Measurements from ENCODE around the gene NASP.

DNA sequence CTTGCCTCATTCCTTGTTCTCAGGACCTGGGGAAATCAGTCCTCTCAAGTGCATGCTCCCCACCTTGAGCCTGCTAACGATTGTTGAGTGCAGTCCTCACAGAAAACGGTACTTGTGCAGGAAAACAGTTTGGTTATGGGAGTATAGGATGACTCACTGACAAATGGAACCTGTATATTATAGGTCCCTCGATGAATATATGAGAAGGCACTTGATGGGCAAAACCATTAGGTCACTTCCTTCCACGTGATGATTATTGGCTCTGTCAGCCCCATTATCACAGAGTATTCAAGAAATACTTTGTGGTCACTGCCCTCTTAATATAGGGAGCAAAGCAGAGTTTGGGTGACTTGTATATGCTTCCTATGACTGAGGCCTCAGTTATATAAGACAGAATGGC is 33.8 kb downstream of the NASP start:
- TF ChIP-seq, protein P1, sequence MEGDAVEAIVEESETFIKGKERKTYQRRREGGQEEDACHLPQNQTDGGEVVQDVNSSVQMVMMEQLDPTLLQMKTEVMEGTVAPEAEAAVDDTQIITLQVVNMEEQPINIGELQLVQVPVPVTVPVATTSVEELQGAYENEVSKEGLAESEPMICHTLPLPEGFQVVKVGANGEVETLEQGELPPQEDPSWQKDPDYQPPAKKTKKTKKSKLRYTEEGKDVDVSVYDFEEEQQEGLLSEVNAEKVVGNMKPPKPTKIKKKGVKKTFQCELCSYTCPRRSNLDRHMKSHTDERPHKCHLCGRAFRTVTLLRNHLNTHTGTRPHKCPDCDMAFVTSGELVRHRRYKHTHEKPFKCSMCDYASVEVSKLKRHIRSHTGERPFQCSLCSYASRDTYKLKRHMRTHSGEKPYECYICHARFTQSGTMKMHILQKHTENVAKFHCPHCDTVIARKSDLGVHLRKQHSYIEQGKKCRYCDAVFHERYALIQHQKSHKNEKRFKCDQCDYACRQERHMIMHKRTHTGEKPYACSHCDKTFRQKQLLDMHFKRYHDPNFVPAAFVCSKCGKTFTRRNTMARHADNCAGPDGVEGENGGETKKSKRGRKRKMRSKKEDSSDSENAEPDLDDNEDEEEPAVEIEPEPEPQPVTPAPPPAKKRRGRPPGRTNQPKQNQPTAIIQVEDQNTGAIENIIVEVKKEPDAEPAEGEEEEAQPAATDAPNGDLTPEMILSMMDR (conservative IDR thresholded peaks at IDR 0.05; ENCODE audit: low read depth in 2 of 2) = no peak
- TF ChIP-seq POLR2AphosphoS5 (IDR thresholded peaks at IDR 0.05; ENCODE audit: low read depth) (no peak; the same call in 1 of the 2 replicates), EZH2 (IDR thresholded peaks at IDR 0.05; ENCODE audit: low read depth, unreplicated experiment) (no peak), CREB1 (CRISPR knock-in tag; IDR thresholded peaks at IDR 0.05; ENCODE audit: low read depth) (no peak), JUNB (IDR thresholded peaks at IDR 0.05; ENCODE audit: unreplicated experiment) (no peak), EZH2phosphoT487 (IDR thresholded peaks at IDR 0.05; ENCODE audit: unreplicated experiment) (no peak)
- TF ChIP-seq, protein P2, sequence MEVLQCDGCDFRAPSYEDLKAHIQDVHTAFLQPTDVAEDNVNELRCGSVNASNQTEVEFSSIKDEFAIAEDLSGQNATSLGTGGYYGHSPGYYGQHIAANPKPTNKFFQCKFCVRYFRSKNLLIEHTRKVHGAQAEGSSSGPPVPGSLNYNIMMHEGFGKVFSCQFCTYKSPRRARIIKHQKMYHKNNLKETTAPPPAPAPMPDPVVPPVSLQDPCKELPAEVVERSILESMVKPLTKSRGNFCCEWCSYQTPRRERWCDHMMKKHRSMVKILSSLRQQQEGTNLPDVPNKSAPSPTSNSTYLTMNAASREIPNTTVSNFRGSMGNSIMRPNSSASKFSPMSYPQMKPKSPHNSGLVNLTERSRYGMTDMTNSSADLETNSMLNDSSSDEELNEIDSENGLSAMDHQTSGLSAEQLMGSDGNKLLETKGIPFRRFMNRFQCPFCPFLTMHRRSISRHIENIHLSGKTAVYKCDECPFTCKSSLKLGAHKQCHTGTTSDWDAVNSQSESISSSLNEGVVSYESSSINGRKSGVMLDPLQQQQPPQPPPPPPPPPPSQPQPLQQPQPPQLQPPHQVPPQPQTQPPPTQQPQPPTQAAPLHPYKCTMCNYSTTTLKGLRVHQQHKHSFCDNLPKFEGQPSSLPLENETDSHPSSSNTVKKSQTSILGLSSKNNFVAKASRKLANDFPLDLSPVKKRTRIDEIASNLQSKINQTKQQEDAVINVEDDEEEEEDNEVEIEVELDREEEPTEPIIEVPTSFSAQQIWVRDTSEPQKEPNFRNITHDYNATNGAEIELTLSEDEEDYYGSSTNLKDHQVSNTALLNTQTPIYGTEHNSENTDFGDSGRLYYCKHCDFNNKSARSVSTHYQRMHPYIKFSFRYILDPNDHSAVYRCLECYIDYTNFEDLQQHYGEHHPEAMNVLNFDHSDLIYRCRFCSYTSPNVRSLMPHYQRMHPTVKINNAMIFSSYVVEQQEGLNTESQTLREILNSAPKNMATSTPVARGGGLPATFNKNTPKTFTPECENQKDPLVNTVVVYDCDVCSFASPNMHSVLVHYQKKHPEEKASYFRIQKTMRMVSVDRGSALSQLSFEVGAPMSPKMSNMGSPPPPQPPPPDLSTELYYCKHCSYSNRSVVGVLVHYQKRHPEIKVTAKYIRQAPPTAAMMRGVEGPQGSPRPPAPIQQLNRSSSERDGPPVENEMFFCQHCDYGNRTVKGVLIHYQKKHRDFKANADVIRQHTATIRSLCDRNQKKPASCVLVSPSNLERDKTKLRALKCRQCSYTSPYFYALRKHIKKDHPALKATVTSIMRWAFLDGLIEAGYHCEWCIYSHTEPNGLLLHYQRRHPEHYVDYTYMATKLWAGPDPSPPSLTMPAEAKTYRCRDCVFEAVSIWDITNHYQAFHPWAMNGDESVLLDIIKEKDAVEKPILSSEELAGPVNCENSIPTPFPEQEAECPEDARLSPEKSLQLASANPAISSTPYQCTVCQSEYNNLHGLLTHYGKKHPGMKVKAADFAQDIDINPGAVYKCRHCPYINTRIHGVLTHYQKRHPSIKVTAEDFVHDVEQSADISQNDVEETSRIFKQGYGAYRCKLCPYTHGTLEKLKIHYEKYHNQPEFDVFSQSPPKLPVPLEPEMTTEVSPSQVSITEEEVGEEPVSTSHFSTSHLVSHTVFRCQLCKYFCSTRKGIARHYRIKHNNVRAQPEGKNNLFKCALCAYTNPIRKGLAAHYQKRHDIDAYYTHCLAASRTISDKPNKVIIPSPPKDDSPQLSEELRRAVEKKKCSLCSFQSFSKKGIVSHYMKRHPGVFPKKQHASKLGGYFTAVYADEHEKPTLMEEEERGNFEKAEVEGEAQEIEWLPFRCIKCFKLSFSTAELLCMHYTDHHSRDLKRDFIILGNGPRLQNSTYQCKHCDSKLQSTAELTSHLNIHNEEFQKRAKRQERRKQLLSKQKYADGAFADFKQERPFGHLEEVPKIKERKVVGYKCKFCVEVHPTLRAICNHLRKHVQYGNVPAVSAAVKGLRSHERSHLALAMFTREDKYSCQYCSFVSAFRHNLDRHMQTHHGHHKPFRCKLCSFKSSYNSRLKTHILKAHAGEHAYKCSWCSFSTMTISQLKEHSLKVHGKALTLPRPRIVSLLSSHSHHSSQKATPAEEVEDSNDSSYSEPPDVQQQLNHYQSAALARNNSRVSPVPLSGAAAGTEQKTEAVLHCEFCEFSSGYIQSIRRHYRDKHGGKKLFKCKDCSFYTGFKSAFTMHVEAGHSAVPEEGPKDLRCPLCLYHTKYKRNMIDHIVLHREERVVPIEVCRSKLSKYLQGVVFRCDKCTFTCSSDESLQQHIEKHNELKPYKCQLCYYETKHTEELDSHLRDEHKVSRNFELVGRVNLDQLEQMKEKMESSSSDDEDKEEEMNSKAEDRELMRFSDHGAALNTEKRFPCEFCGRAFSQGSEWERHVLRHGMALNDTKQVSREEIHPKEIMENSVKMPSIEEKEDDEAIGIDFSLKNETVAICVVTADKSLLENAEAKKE (CRISPR knock-in tag; IDR thresholded peaks at IDR 0.05) = no peak
- TF ChIP-seq, protein P3, sequence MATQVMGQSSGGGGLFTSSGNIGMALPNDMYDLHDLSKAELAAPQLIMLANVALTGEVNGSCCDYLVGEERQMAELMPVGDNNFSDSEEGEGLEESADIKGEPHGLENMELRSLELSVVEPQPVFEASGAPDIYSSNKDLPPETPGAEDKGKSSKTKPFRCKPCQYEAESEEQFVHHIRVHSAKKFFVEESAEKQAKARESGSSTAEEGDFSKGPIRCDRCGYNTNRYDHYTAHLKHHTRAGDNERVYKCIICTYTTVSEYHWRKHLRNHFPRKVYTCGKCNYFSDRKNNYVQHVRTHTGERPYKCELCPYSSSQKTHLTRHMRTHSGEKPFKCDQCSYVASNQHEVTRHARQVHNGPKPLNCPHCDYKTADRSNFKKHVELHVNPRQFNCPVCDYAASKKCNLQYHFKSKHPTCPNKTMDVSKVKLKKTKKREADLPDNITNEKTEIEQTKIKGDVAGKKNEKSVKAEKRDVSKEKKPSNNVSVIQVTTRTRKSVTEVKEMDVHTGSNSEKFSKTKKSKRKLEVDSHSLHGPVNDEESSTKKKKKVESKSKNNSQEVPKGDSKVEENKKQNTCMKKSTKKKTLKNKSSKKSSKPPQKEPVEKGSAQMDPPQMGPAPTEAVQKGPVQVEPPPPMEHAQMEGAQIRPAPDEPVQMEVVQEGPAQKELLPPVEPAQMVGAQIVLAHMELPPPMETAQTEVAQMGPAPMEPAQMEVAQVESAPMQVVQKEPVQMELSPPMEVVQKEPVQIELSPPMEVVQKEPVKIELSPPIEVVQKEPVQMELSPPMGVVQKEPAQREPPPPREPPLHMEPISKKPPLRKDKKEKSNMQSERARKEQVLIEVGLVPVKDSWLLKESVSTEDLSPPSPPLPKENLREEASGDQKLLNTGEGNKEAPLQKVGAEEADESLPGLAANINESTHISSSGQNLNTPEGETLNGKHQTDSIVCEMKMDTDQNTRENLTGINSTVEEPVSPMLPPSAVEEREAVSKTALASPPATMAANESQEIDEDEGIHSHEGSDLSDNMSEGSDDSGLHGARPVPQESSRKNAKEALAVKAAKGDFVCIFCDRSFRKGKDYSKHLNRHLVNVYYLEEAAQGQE (IDR thresholded peaks at IDR 0.05; ENCODE audit: unreplicated experiment) = no peak
- TF ChIP-seq, protein P4, sequence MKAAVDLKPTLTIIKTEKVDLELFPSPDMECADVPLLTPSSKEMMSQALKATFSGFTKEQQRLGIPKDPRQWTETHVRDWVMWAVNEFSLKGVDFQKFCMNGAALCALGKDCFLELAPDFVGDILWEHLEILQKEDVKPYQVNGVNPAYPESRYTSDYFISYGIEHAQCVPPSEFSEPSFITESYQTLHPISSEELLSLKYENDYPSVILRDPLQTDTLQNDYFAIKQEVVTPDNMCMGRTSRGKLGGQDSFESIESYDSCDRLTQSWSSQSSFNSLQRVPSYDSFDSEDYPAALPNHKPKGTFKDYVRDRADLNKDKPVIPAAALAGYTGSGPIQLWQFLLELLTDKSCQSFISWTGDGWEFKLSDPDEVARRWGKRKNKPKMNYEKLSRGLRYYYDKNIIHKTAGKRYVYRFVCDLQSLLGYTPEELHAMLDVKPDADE (IDR thresholded peaks at IDR 0.05) = no peak
